ENCODE results near the gene VPS72.

The VPS72 gene

DNA sequence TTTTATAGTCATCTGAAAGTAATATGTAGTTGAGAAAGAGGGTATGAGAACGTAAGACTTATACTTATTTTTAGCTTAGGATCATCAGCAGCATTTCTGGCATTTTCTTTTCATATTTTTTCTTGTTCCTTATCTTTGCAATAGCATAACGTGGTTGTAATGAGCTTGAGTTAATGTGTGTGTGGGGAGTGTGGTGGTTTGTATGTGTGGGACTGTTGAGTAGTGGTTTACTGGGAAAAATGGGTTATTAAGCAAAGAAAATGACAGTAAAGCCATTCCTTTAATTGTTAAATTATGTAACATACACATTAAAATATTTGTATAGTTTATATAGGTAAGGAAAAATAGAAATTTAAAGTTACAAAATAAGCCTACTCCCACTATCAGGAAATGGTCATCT lies 23.6 kb upstream of the VPS72 start (continued):
- TF ChIP-seq CSDC2 (CRISPR knock-in tag; IDR thresholded peaks at IDR 0.05) (no peak), PATZ1 (CRISPR knock-in tag; IDR thresholded peaks at IDR 0.05; ENCODE audit: borderline replicate concordance) (no peak), TOX (CRISPR knock-in tag; IDR thresholded peaks at IDR 0.05; ENCODE audit: borderline replicate concordance) (no peak), ZC3H10 (CRISPR knock-in tag; IDR thresholded peaks at IDR 0.05) (no peak), BACH2 (CRISPR knock-in tag; IDR thresholded peaks at IDR 0.05; ENCODE audit: borderline replicate concordance) (no peak), GLIS3 (CRISPR knock-in tag; IDR thresholded peaks at IDR 0.05) (no peak), ZFP30 (CRISPR knock-in tag; IDR thresholded peaks at IDR 0.05) (no peak)
- TF ChIP-seq, protein P1, sequence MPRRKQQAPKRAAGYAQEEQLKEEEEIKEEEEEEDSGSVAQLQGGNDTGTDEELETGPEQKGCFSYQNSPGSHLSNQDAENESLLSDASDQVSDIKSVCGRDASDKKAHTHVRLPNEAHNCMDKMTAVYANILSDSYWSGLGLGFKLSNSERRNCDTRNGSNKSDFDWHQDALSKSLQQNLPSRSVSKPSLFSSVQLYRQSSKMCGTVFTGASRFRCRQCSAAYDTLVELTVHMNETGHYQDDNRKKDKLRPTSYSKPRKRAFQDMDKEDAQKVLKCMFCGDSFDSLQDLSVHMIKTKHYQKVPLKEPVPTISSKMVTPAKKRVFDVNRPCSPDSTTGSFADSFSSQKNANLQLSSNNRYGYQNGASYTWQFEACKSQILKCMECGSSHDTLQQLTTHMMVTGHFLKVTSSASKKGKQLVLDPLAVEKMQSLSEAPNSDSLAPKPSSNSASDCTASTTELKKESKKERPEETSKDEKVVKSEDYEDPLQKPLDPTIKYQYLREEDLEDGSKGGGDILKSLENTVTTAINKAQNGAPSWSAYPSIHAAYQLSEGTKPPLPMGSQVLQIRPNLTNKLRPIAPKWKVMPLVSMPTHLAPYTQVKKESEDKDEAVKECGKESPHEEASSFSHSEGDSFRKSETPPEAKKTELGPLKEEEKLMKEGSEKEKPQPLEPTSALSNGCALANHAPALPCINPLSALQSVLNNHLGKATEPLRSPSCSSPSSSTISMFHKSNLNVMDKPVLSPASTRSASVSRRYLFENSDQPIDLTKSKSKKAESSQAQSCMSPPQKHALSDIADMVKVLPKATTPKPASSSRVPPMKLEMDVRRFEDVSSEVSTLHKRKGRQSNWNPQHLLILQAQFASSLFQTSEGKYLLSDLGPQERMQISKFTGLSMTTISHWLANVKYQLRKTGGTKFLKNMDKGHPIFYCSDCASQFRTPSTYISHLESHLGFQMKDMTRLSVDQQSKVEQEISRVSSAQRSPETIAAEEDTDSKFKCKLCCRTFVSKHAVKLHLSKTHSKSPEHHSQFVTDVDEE (CRISPR knock-in tag; IDR thresholded peaks at IDR 0.05): no peak

GRCh38 chr1:151211972-151212705 lies 22.1 kb upstream of the VPS72 start:
- TF ChIP-seq ARNTL (CRISPR knock-in tag; IDR thresholded peaks at IDR 0.05; ENCODE audit: borderline replicate concordance, low read depth): no peak
- no peak for TF ChIP-seq PATZ1 (CRISPR knock-in tag; IDR thresholded peaks at IDR 0.05; ENCODE audit: borderline replicate concordance)
- TF ChIP-seq SNAI2 (CRISPR knock-in tag; IDR thresholded peaks at IDR 0.05): no peak
- no peak for TF ChIP-seq ZFP30 (CRISPR knock-in tag; IDR thresholded peaks at IDR 0.05)
- TF ChIP-seq, protein P2, sequence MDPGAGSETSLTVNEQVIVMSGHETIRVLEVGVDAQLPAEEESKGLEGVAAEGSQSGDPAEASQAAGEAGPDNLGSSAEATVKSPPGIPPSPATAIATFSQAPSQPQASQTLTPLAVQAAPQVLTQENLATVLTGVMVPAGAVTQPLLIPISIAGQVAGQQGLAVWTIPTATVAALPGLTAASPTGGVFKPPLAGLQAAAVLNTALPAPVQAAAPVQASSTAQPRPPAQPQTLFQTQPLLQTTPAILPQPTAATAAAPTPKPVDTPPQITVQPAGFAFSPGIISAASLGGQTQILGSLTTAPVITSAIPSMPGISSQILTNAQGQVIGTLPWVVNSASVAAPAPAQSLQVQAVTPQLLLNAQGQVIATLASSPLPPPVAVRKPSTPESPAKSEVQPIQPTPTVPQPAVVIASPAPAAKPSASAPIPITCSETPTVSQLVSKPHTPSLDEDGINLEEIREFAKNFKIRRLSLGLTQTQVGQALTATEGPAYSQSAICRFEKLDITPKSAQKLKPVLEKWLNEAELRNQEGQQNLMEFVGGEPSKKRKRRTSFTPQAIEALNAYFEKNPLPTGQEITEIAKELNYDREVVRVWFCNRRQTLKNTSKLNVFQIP (CRISPR knock-in tag; IDR thresholded peaks at IDR 0.05; ENCODE audit: borderline replicate concordance, low read depth): no peak
- TF ChIP-seq CSRNP3 (CRISPR knock-in tag; IDR thresholded peaks at IDR 0.05): no peak

GRCh38 chr1:151210830-151211229 lies 20.8 kb upstream of the VPS72 start:
- ATAC-seq: peak; percentile 67
- TF ChIP-seq, protein P1 (CRISPR knock-in tag; IDR thresholded peaks at IDR 0.05): no peak
- TF ChIP-seq CSRNP3 (CRISPR knock-in tag; IDR thresholded peaks at IDR 0.05): no peak
- no peak for TF ChIP-seq CSDC2 (CRISPR knock-in tag; IDR thresholded peaks at IDR 0.05)
- TF ChIP-seq, protein P2 (CRISPR knock-in tag; IDR thresholded peaks at IDR 0.05; ENCODE audit: borderline replicate concordance, low read depth): no peak
- TF ChIP-seq ESRRG (CRISPR knock-in tag; IDR thresholded peaks at IDR 0.05): no peak
- TF ChIP-seq PATZ1 (CRISPR knock-in tag; IDR thresholded peaks at IDR 0.05; ENCODE audit: borderline replicate concordance): no peak
- TF ChIP-seq, protein P3, sequence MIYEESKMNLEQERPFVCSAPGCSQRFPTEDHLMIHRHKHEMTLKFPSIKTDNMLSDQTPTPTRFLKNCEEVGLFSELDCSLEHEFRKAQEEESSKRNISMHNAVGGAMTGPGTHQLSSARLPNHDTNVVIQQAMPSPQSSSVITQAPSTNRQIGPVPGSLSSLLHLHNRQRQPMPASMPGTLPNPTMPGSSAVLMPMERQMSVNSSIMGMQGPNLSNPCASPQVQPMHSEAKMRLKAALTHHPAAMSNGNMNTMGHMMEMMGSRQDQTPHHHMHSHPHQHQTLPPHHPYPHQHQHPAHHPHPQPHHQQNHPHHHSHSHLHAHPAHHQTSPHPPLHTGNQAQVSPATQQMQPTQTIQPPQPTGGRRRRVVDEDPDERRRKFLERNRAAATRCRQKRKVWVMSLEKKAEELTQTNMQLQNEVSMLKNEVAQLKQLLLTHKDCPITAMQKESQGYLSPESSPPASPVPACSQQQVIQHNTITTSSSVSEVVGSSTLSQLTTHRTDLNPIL (CRISPR knock-in tag; IDR thresholded peaks at IDR 0.05; ENCODE audit: low read depth): no peak
- TF ChIP-seq ZFP3 (CRISPR knock-in tag; IDR thresholded peaks at IDR 0.05): no peak

More at GRCh38 chr1:151211972-151212705, 22.1 kb upstream of the VPS72 start:
- ATAC-seq: no peak
